Subcutaneous preadipocyte (primary cell): Measurements from ENCODE around the gene TUBB1. TPM values are rescaled to one million over a fixed set of nuclear protein-coding genes. Genes with fewer than 3 reads are reported as not detected.

Source experiments
- total RNA-seq: library from RNA; depleted of rRNA; stranded (reverse); fragments of >200 nt; gene quantifications from 2 replicates; pipeline ENCODE4 v1.2.3, GENCODE V29; 2012

TUBB1 gene
- total RNA-seq = under 0.01 TPM in 1 of 2 replicates, not detected in the other

DNA sequence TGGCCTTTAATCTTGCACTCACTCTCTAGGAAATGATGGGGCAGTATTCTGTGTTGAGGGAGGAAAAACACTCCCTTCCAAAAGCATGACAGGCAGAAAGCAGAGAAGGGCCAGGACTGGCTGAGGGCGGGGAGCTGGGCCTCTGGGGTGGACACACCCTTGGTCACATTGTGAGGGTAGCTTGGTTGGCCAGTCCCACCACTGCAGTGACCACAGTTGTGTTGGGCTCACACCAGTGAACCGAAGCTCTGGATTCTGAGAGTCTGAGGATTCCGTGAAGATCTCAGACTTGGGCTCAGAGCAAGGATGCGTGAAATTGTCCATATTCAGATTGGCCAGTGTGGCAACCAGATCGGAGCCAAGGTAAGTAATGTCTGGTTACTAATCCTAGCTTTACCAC, at the start of gene TUBB1:
TUBB1 (plus strand) TSS at position 213 of the 400 bp plus-strand sequence; CDS start at position 307, 94 bp downstream.

DNA sequence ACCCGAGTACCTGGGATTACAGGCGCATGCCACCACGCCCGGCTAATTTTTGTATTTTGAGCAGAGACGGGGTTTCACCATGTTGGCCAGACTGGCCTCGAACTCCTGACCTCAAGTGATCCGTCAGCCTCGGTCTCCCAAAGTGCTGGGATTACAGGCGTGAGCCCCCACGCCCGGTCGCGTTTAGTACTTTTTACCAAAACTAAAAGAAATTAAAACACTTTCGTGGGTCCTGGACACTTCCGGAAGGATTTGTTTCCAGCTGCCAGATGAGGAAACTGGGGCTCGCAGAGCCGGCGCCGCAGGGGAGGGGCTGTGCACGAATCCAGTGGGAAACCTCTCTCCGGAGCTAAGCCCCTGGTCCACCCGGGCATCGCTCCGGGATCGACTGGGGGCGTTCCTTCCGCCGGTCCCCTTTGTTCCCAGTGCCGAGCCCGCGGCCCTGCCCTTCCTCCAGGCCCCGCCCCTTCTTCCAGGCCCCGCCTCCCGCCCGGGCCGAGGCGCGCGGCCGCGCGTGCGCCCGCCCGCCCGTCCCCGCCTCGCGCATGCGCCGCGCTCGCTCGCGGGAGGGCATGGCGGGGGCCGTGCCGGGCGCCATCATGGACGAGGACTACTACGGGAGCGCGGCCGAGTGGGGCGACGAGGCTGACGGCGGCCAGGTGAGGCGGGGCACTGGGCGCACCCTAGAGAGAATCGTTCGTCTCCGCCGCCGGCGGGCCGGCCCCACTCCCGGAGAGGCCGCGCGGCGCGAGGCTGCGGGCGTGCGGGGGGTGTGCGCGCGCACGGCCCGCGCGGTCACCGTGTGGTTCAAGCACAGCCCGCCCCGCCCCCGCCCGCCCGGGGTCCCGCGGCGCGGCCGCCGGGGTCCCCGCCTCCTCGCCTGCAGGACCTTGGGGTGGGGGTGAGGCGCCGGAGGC, 38.3 kb upstream of the TUBB1 start, which contains the start of gene NELFCD:
NELFCD (plus strand) TSS at position 546 of the 917 bp plus-strand sequence; CDS start at position 600, 54 bp downstream.

DNA sequence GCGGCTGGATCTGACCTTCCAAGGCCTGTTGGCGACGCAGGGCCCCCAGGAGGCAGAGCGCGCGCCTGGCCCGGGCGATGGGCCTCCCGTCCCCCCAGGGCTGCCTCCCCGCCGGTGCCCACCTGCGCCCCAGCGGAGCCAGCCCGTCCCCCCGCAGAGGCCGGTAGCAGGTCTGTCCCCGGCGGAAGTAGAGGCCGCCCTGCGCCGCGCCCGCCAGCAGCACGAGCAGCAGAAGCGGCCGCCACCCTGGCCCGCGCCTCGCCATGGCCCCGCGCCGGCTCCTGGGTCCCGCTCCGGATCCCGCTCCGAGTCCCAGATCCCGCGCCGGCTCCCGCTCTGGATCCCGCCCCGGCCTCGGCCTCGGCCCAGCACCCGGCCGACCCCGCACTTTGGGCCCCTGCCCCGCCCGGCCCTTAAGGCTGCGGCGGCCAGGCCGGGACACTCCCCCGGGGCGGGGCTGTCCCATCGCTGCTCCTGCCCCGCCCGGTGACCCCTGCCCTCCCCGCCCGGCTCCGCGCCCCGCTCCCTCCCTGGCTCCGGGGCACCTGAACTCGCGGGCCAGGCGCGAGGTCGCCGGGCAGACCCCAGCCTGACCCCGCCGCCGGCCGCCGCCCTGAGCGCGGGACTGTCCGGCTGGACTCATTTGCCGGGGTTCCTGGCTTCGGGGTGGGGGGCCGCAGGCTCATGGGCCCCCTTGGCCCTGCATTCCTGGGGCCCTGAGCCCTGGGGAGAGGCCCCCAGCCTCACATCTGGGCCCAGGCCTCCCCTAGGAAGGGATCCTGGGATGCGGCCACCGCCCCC, 12.2 kb upstream of the TUBB1 start, which contains the start of gene CTSZ:
CTSZ (minus strand) TSS at position 391 of the 801 bp plus-strand sequence; CDS start at position 265, 126 bp downstream.

DNA sequence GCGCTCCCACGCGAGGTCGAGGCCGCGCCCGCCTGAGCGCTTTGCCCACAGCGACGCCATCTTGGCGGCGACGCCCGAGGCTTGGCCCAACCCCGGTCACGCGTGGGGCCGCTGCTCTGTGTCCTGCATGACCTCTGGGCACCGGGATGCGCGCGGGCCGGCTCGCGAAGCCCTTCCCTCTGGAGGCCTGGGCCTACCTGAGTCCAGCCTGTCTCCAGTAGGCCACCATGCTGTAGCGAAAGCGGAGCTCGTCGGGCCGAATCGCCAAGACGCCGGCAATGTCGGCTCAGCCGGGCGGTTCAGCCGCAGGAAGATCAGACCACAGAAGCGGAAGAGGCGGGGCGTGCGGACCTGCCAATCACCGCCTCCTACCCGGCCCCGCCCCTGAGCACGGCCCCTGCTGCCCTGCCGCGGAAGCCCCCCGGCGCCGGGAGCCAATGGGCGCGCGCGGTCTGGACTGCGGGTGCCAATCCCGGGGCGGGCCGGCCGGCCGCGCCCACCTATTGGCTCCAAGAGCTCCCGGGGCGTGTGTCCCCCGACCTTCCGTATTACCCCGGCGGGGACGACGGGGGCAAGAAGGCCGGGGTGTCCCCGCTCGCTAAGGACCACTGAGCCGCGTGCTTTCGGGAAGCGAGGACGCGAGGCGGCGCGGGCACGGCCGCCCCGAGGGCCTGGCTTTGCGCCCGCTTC, 12.9 kb downstream of the TUBB1 start, which contains the start of gene ATP5F1E:
ATP5F1E (minus strand) TSS at position 313 of the 690 bp plus-strand sequence; CDS start at position 229, 84 bp downstream.

DNA sequence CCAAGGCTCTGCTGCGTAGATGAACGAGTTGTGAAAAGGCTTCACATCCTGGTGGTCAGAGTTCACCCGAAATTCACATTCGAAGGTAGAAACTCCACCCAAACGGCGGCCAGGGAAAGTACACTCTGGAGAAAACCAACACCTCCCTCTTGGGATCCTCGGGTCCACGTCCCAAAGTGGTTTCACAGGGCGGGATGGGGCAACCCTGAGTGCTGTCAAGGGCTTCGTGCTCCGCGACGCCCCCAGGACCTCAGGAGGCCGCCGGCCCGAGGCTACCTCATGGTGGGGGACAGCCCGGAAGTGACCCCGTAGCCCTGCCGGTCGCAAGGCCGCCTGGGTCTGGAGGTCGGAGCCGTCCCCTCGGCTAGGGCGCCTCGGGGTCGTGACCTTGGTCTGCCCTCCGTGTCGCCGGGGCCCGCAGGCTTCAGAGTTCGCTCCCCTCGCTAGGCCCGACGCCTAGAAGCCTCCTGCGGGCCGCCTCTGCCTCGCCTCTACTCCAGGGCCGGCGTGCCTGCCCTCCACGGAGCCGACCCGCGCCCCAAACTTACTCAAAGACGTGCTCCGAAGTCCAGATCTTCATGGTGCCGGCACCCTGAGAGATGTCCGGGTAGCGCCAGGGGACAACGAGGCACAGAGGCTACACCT, 23.0 kb downstream of the TUBB1 start, which contains the start of gene PRELID3B:
PRELID3B (minus strand) TSS at position 636 of the 645 bp plus-strand sequence; CDS start at position 580, 56 bp downstream.

Other genes starting within 250 kb of the TUBB1 start
- gene GNAS-AS1, start 168.5 kb upstream of the TUBB1 start, total RNA-seq = 1.1 and 2.0 TPM in 2 replicates
- 235 and 334 TPM in 2 replicates for gene GNAS, start 166.7 kb upstream of the TUBB1 start, total RNA-seq
- 42.3 and 65.7 TPM in 2 replicates for gene NELFCD, start 38.2 kb upstream of the TUBB1 start, total RNA-seq
- 67.1 and 84.9 TPM in 2 replicates for gene CTSZ, start 12.2 kb upstream of the TUBB1 start, total RNA-seq
- gene ATP5F1E, start 12.9 kb downstream of the TUBB1 start, total RNA-seq = 16.2 and 23.1 TPM in 2 replicates
- 74.2 and 82.7 TPM in 2 replicates for gene PRELID3B, start 23.4 kb downstream of the TUBB1 start, total RNA-seq
- not detected in 2 replicates for gene ZNF831, start 144.4 kb downstream of the TUBB1 start, total RNA-seq